B cell (primary cell): ENCODE data around the gene MCTP1. TPM values are rescaled to one million over a fixed set of nuclear protein-coding genes. Genes with fewer than 3 reads are reported as not detected.
A peak's percentile ranks its signal among the peaks of the same experiment; 100 is the strongest.

Source experiments
- ATAC-seq: fragments of 200-7000 bp; cut with Tn5 transposase; one replicate; pipeline ENCODE4 v1.10.0; 2021; ENCODE audit warnings: low read depth, mild to moderate bottlenecking, moderate number of reproducible peaks, moderate library complexity
- CTCF ChIA-PET: fragments of 350-600 bp; sonication (Branson Sonifier 250); formaldehyde crosslinking; loops from one replicate; lab custom pipeline; 2021; ENCODE audit warnings: antibody characterized with exemption, inconsistent platforms; lab: Charles Lee
- POLR2A ChIA-PET: fragments of 350-600 bp; sonication (Branson Sonifier 250); formaldehyde crosslinking; loops from one replicate; lab custom pipeline; 2021; ENCODE audit warnings: antibody characterized with exemption; lab: Charles Lee
- DNase-seq: peaks from one replicate; pipeline ENCODE4 v3.0.0; 2013
- H2AFZ ChIP-seq: 2 replicates; pipeline ENCODE4 v1.6.1; 2012; ENCODE audit warnings: mild to moderate bottlenecking, low read depth, low read length; ENCODE audit not compliant: insufficient read depth, poor library complexity, severe bottlenecking
- H3K27ac ChIP-seq, 2 donors: 1 replicate in 1 of 2; 2 replicates in 1 of 2; pipeline ENCODE4 v1.5.1; 2012 to 2013; ENCODE audit warnings: low read length in 2 of 2, mild to moderate bottlenecking in 2 of 2, moderate library complexity in 1 of 2
- H3K27me3 ChIP-seq, 4 experiments: fragments of 200-600 bp in 1 of 4; sonication (generic) in 1 of 4; replicated peaks in 1 of 4; 1 replicate in 2 of 4; 2 replicates in 2 of 4; pipeline versions ENCODE4 v1.6.1 to v1.7.0; 2013 to 2016; ENCODE audit warnings: low read length in 3 of 4, mild to moderate bottlenecking in 2 of 4, mixed read lengths in 1 of 4, moderate library complexity in 1 of 4; ENCODE audit not compliant: insufficient read depth in 4 of 4, control insufficient read depth in 3 of 4; ENCODE audit errors: control extremely low read depth in 1 of 4
- H3K36me3 ChIP-seq, 2 experiments: replicated peaks in 1 of 2; 1 replicate in 1 of 2; 2 replicates in 1 of 2; pipeline versions ENCODE4 v1.6.1 to v1.7.1; 2013; ENCODE audit warnings: low read length in 1 of 2; ENCODE audit not compliant: insufficient read depth in 2 of 2, control insufficient read depth in 1 of 2; ENCODE audit errors: control extremely low read depth in 1 of 2, extremely low read depth in 1 of 2
- H3K4me1 ChIP-seq, 2 donors: fragments of 200-600 bp in 1 of 2; sonication (generic) in 1 of 2; 1 replicate in 1 of 2; 2 replicates in 1 of 2; pipeline versions ENCODE4 v1.5.1 to v1.6.1; 2013 to 2017; ENCODE audit warnings: low read length in 2 of 2; ENCODE audit not compliant: control insufficient read depth in 2 of 2, insufficient read depth in 2 of 2
- H3K4me2 ChIP-seq: replicated peaks from 2 replicates; pipeline ENCODE3; 2012; ENCODE audit warnings: mild to moderate bottlenecking, low read depth, low read length; ENCODE audit not compliant: poor library complexity, severe bottlenecking
- H3K4me3 ChIP-seq, 5 experiments: fragments of 200-600 bp in 1 of 5; sonication (generic) in 1 of 5; 1 replicate in 3 of 5; 2 replicates in 2 of 5; pipeline versions ENCODE4 v1.5.1 to v1.7.0; 2011 to 2016; ENCODE audit warnings: low read length in 4 of 5, mild to moderate bottlenecking in 4 of 5, low read depth in 2 of 5, control low read depth in 1 of 5, moderate library complexity in 1 of 5; ENCODE audit not compliant: insufficient read depth in 1 of 5; ENCODE audit errors: control extremely low read depth in 1 of 5, extremely low read depth in 1 of 5
- H3K79me2 ChIP-seq: fragments of 200-600 bp; sonication (generic); one replicate; pipeline ENCODE4 v1.6.0; 2016; ENCODE audit warnings: low read length; ENCODE audit not compliant: control insufficient read depth, insufficient read depth
- H3K9ac ChIP-seq: fragments of 200-600 bp; sonication (generic); 2 replicates; pipeline ENCODE4 v1.6.1; 2017; ENCODE audit warnings: mild to moderate bottlenecking, low read length, moderate library complexity
- H3K9me3 ChIP-seq, 3 donors: one replicate each; pipeline versions ENCODE4 v1.6.1 to v1.7.1; 2013; ENCODE audit warnings: low read length in 2 of 3; ENCODE audit not compliant: control insufficient read depth in 2 of 3, insufficient read depth in 1 of 3; ENCODE audit errors: control extremely low read depth in 1 of 3
- H4K20me1 ChIP-seq: 2 replicates; pipeline ENCODE4 v1.6.0; 2012; ENCODE audit warnings: mild to moderate bottlenecking, low read length; ENCODE audit not compliant: insufficient read depth, control insufficient read depth, poor library complexity, severe bottlenecking
- H3K27ac Mint-ChIP-seq: one replicate; pipeline ENCODE4 v1.8.0; 2021; ENCODE audit warnings: mixed read lengths
- H3K27me3 Mint-ChIP-seq: one replicate; pipeline ENCODE4 v1.8.0; 2021; ENCODE audit warnings: mixed read lengths
- H3K4me1 Mint-ChIP-seq: one replicate; pipeline ENCODE4 v1.8.0; 2021; ENCODE audit warnings: mixed read lengths
- H3K4me3 Mint-ChIP-seq: one replicate; pipeline ENCODE4 v1.8.0; 2021; ENCODE audit warnings: mixed read lengths
- H3K9me3 Mint-ChIP-seq: one replicate; pipeline ENCODE4 v1.8.0; 2022; ENCODE audit warnings: mixed read lengths; ENCODE audit not compliant: insufficient read depth
- EZH2 ChIP-seq: IDR thresholded peaks from 2 replicates; pipeline ENCODE4 v1.6.1; 2012; ENCODE audit warnings: borderline replicate concordance, low read depth, mild to moderate bottlenecking, moderate library complexity, low read length; ENCODE audit not compliant: insufficient read depth, poor library complexity, severe bottlenecking
- WGBS: methylation state at CpG from one replicate; pipeline ENCODE4 v1.1.5; 2013; ENCODE audit warnings: missing lambda C conversion rate; ENCODE audit not compliant: insufficient coverage; 5-methylcytosine and 5-hydroxymethylcytosine counted together
- intact Hi-C: fragments of 100-400 bp; cut with micrococcal nuclease; formaldehyde crosslinking; loops from one replicate; pipeline ENCODE4 v1.10.0; 2022
- polyA plus RNA-seq: library from polyadenylated mRNA; depleted of rRNA; stranded (reverse); fragments of >200 nt; gene quantifications from 2 replicates; pipeline ENCODE4 v1.2.3, GENCODE V29; 2012
- total RNA-seq, 2 donors: library from RNA; stranded (reverse); fragments of 120-200 nt in 1 of 2; gene quantifications; 1 replicate in 1 of 2; 2 replicates in 1 of 2; pipeline versions ENCODE4 v1.2.3 to v1.2.4, GENCODE V29; 2013 to 2022
- TF ChIP-seq, protein P1 (sequence below): fragments of 200-600 bp; IDR thresholded peaks from one replicate; pipeline ENCODE4 v1.8.0; 2022; ENCODE audit warnings: antibody characterized with exemption, mild to moderate bottlenecking

Gene MCTP1
- total and polyA plus RNA-seq, 2 donors (not counting 1 experiment from before 2014, with no cell fraction given): 0.42 to 2.5 TPM

GRCh38 chr5:94969174-94969573 is 315.7 kb downstream of the MCTP1 start:
- Histone ChIP-seq H3K27ac (no peak overlapping the region), H3K4me2 (no peak overlapping the region), H3K27me3 (no peaks in the 10 kb centered on the region), H3K36me3 (no peaks in the 10 kb centered on the region), H4K20me1 (no peaks in the 10 kb centered on the region), H3K4me1 (no peaks in the 10 kb centered on the region), H3K9ac (no peak overlapping the region), H3K9me3 (no peaks in the 10 kb centered on the region), H2AFZ (peak overlapping the region; percentile 13), H3K4me3 (no peak overlapping the region), H3K79me2 (no peaks in the 10 kb centered on the region)
- WGBS: no CpG with 5 or more reads among the region's 3 CpGs
- no peak for DNase-seq
- ChIA-PET POLR2A (no interaction called here), CTCF (interaction anchor here (1.0 kb wide), 1 partner anchor 11 kb away, joined by 4 read pairs; no protein-coding TSS in a partner anchor)
- Mint-ChIP-seq H3K27me3 (no peaks in the 10 kb centered on the region), H3K4me1 (no peaks in the 10 kb centered on the region), H3K9me3 (no peaks in the 10 kb centered on the region), H3K27ac (no peak overlapping the region), H3K4me3 (no peak overlapping the region)
- no peak for ATAC-seq
- intact Hi-C loops: no loop called here
- TF ChIP-seq, protein P1, sequence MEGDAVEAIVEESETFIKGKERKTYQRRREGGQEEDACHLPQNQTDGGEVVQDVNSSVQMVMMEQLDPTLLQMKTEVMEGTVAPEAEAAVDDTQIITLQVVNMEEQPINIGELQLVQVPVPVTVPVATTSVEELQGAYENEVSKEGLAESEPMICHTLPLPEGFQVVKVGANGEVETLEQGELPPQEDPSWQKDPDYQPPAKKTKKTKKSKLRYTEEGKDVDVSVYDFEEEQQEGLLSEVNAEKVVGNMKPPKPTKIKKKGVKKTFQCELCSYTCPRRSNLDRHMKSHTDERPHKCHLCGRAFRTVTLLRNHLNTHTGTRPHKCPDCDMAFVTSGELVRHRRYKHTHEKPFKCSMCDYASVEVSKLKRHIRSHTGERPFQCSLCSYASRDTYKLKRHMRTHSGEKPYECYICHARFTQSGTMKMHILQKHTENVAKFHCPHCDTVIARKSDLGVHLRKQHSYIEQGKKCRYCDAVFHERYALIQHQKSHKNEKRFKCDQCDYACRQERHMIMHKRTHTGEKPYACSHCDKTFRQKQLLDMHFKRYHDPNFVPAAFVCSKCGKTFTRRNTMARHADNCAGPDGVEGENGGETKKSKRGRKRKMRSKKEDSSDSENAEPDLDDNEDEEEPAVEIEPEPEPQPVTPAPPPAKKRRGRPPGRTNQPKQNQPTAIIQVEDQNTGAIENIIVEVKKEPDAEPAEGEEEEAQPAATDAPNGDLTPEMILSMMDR: no peak
- no peak for TF ChIP-seq EZH2

DNA sequence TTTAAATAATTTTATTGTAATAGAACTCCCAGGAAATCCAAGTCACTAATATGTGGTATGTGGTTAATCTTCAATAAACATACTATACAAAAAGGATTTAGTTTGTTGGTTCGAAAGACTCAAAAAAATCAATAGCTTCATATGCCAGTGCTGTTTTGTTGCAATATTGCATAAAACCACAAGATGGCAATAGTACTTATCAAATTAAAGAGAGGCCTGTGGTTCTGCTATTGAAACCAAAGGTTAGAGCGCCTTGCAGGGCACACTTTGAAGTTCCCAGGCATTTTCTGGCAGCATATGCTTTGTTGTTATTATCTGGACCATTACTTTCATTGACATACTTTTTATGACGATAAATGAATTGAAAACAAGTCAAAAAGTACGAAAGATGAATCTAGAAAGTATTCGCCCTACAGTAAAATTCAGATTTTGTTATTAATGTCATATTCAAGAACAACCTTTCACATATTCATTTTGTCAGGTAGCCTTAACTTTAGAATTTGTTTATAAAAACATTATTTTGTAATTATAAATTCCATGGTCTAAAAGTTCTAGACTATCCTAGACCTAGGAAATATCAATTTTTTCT is 316.3 kb downstream of the MCTP1 start:
- Histone ChIP-seq H3K27ac (no peak overlapping the region), H3K36me3 (no peaks in the 10 kb centered on the region), H3K27me3 (no peaks in the 10 kb centered on the region), H3K79me2 (no peaks in the 10 kb centered on the region), H3K4me1 (no peaks in the 10 kb centered on the region), H4K20me1 (no peaks in the 10 kb centered on the region), H2AFZ (no peak overlapping the region), H3K4me2 (no peak overlapping the region), H3K4me3 (no peak overlapping the region), H3K9ac (no peak overlapping the region), H3K9me3 (no peaks in the 10 kb centered on the region)
- TF ChIP-seq, protein P1: peak; percentile 82
- TF ChIP-seq EZH2: no peak
- H3K4me3 Mint-ChIP-seq: no peak overlapping the region
- H3K27me3 Mint-ChIP-seq: no peaks in the 10 kb centered on the region
- CTCF ChIA-PET: no interaction called here
- H3K4me1 Mint-ChIP-seq: no peaks in the 10 kb centered on the region
- intact Hi-C loops: no loop called here
- ATAC-seq (no peak), DNase-seq (peak; percentile 56)
- no peak overlapping the region for H3K27ac Mint-ChIP-seq
- POLR2A ChIA-PET: no interaction called here
- H3K9me3 Mint-ChIP-seq: no peaks in the 10 kb centered on the region
- no CpG with 5 or more reads among the region's 5 CpGs for WGBS
